Left lung (tissue), 10 donors: ENCODE results near the gene GPALPP1. TPM values are rescaled to one million over a fixed set of nuclear protein-coding genes. Genes with fewer than 3 reads are reported as not detected.

ENCODE experiments used
- ATAC-seq: fragments of 200-7000 bp; cut with Tn5 transposase; one replicate; pipeline ENCODE4 v1.9.1; 2020; ENCODE audit warnings: moderate library complexity
- DNase-seq, 4 donors: peaks; one replicate each; pipeline ENCODE4 v3.0.0-alpha.2; 2013 to 2020
- H3K27ac ChIP-seq, 2 donors: fragments of 200-600 bp; sonication (generic) in 1 of 2; one replicate each; pipeline versions ENCODE4 v1.5.0 to v1.8.0; 2020 to 2021
- H3K27me3 ChIP-seq, 2 donors: fragments of 200-600 bp; sonication (generic) in 1 of 2; one replicate each; pipeline versions ENCODE4 v1.5.0 to v1.8.0; 2020 to 2021
- H3K36me3 ChIP-seq, 2 donors: fragments of 200-600 bp; sonication (generic) in 1 of 2; one replicate each; pipeline versions ENCODE4 v1.5.0 to v1.8.0; 2020 to 2021
- H3K4me1 ChIP-seq, 2 donors: fragments of 200-600 bp; one replicate each; pipeline ENCODE4 v1.8.0; 2021
- H3K4me3 ChIP-seq, 2 donors: fragments of 200-600 bp; sonication (generic) in 1 of 2; one replicate each; pipeline versions ENCODE4 v1.5.0 to v1.8.0; 2020 to 2021; ENCODE audit warnings: mild to moderate bottlenecking in 1 of 2
- H3K9me3 ChIP-seq, 2 donors: fragments of 200-600 bp; sonication (generic) in 1 of 2; one replicate each; pipeline versions ENCODE4 v1.5.0 to v1.8.0; 2020 to 2021
- intact Hi-C, 2 donors: fragments of 100-400 bp; cut with DNase I; formaldehyde crosslinking; loops; one replicate each; pipeline versions ENCODE4 v1.11.2 to v1.14.2; 2022
- polyA plus RNA-seq, 6 donors: library from polyadenylated mRNA; unstranded; fragments of 120-200 nt; gene quantifications; one replicate each; pipeline ENCODE4 v1.2.1, GENCODE V29; 2013; ENCODE audit not compliant: insufficient read length in 6 of 6
- total RNA-seq, 2 donors: library from RNA; stranded (reverse); fragmentation: NEBNext Ultra II Directional; extraction: Animal tissue kit (Norgen Biotek cat#: 25700); gene quantifications; one replicate each; pipeline ENCODE4 v1.2.1, GENCODE V29; 2021
- TF ChIP-seq, protein P1 (sequence below), 2 donors: fragments of 200-600 bp; sonication (generic) in 1 of 2; IDR thresholded peaks; one replicate each; pipeline versions ENCODE4 v1.5.0 to v1.8.0; 2021; ENCODE audit warnings: antibody characterized with exemption in 2 of 2
- donor health status: DM: no; HTN: yes; CAD: no.
- donor health status: DM: no; HTN: no; CAD: no.

GPALPP1 gene
- total and polyA plus RNA-seq, 8 donors, result 16.3 to 65.9 (median 58.6) TPM

DNA sequence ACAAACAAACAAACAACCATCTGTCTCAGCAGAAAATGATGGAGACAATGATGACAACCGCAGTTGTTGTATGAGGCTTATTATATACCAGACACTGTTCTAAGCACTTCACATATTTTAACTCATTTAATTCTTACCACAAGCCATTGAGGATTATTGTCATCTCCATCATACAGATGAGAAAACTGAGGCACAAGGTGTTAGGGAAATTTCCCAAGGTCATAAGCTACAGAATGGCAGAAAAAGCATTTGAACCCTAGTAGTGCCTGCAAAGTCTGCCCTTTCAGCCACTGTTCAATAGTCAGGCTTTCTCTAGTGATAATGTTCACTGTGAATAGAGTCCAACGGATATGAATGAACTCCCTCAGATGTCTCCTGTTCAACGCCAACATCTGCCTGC, 60.1 kb downstream of the GPALPP1 start:
- Histone ChIP-seq H3K4me3 (no peak overlapping the region), H3K27me3 (no peaks in the 10 kb centered on the region), H3K36me3 (no peaks in the 10 kb centered on the region), H3K9me3 (no peaks in the 10 kb centered on the region), H3K27ac (no peak overlapping the region), H3K4me1 (peaks cover 0 to 16% of the 10 kb centered on the region in 2 donors)
- no peak for ATAC-seq
- no peak for DNase-seq
- intact Hi-C loops, result no loop called here
- TF ChIP-seq, protein P1, sequence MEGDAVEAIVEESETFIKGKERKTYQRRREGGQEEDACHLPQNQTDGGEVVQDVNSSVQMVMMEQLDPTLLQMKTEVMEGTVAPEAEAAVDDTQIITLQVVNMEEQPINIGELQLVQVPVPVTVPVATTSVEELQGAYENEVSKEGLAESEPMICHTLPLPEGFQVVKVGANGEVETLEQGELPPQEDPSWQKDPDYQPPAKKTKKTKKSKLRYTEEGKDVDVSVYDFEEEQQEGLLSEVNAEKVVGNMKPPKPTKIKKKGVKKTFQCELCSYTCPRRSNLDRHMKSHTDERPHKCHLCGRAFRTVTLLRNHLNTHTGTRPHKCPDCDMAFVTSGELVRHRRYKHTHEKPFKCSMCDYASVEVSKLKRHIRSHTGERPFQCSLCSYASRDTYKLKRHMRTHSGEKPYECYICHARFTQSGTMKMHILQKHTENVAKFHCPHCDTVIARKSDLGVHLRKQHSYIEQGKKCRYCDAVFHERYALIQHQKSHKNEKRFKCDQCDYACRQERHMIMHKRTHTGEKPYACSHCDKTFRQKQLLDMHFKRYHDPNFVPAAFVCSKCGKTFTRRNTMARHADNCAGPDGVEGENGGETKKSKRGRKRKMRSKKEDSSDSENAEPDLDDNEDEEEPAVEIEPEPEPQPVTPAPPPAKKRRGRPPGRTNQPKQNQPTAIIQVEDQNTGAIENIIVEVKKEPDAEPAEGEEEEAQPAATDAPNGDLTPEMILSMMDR (IDR thresholded peaks at IDR 0.05), result no peak

DNA sequence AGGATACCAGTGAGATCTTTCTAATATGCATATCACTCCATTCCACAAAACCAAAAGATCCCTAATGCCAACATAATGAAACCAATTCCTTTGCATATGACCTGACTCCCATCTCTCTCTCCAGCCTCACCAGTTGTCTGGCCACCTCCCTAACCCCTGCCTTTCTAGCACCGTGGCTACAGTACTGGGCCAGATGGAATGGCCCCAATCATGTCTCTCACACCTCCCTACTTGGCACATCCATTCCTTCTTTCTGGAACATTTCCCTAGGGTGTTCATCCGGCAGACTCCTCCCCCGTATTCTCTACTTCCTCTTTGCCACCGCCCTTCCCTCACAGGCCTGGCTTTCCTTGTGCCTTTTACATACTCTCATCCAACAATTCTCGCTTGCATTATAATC, 62.0 kb downstream of the GPALPP1 start:
- DNase-seq, result no peak
- intact Hi-C loops, result loop anchor here (5.0 to 10.0 kb wide), 2 partner anchors 253 to 256 kb away; no protein-coding TSS in a partner anchor
- TF ChIP-seq, protein P1 (IDR thresholded peaks at IDR 0.05), result no peak
- Histone ChIP-seq H3K4me3 (no peak overlapping the region), H3K27ac (no peak overlapping the region), H3K9me3 (no peaks in the 10 kb centered on the region), H3K27me3 (no peaks in the 10 kb centered on the region), H3K4me1 (peaks cover 0 to 16% of the 10 kb centered on the region in 2 donors), H3K36me3 (no peaks in the 10 kb centered on the region)
- ATAC-seq, result no peak

DNA sequence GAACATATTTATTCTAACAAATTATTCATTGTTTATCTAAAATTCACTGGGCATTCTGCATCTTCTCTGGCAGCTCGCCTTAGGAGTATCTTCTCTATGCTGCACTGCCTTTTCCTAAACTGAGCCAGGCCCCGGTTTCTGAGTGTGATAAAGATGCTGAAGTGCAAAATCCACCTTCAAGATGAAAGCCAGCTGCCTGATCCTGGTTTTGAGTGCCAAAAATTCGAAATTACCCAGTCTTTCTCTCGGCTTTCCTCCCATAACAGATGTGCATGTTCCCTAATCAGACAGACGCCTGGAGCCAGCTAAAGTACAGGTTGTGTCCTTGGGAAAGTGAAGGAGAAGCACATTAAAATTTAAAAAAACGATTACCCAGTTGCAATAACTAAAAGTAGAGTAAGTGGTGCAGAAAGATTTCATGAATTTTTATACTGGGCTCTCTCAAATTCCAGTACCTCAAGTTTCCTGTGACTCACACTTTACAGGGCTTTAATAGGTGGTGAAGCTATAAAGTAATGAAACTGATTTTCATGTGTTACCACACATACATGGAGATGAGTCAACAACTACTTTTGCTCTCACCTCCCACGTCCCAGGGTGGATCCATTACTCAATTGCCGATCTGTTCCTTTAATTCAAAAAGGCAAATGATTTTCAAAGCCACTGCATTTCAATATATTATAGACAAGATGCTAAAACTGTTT, 66.0 kb downstream of the GPALPP1 start:
- H3K27me3 ChIP-seq, result no peaks in the 10 kb centered on the region
- peak; percentile 72 for ATAC-seq
- no peak for DNase-seq
- no peaks in the 10 kb centered on the region for H3K36me3 ChIP-seq
- no peak overlapping the region for H3K4me3 ChIP-seq
- intact Hi-C loops, result loop anchor here in 1 of 2 donors (10.0 kb wide), 1 partner anchor 249 kb away; no protein-coding TSS in a partner anchor
- H3K9me3 ChIP-seq, result no peaks in the 10 kb centered on the region
- H3K4me1 ChIP-seq, result peaks cover 0 to 6% of the 10 kb centered on the region in 2 donors
- peak overlapping the region in 1 of 2 donors; percentile 16 for H3K27ac ChIP-seq
- TF ChIP-seq, protein P1 (IDR thresholded peaks at IDR 0.05), result no peak

DNA sequence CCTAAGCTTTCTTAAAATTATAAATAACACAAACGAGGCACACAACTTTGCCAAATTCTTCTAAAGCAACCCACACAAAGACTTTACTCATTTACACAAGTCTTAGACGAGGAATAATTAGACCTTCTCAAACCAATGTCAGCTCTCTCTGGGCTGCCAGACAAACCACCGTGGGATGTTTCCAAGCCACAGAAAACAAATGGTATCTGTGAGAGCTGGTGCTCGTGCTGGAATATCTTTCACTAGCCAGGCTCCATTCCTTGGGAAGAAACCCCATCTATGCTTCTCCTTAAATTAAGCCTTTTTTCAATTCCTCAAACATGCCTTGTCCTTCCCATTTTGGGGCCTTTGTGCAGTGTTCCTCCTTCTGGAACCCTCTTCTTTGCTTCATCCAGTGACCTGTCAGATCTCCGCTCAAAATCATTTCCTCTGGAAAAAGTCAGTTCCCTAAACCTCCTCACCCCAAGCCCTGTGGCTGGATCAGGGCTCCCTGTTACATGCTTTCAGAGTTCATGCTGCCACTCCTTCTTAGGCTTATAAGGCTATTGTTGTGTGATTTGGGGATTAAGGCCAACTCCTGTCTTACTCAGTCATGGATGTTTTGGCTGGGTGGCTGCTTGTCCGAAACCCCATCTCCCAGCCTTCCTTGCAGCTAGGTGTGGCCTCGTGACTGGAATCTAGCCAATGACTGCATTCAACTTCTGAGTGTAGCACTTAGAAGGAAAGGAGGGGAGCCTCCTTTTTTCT, 66.7 kb downstream of the GPALPP1 start:
- intact Hi-C loops, result loop anchor here in 1 of 2 donors (10.0 kb wide), 1 partner anchor 249 kb away; no protein-coding TSS in a partner anchor
- ATAC-seq (peak; percentile 56), DNase-seq (peak in 1 of 4 donors; percentile 40)
- H3K4me1 ChIP-seq, result peaks cover 0 to 6% of the 10 kb centered on the region in 2 donors
- no peaks in the 10 kb centered on the region for H3K9me3 ChIP-seq
- no peaks in the 10 kb centered on the region for H3K36me3 ChIP-seq
- TF ChIP-seq, protein P1 (IDR thresholded peaks at IDR 0.05), result no peak
- no peaks in the 10 kb centered on the region for H3K27me3 ChIP-seq
- peak overlapping the region in 1 of 2 donors; percentile 16 for H3K27ac ChIP-seq
- no peak overlapping the region for H3K4me3 ChIP-seq

DNA sequence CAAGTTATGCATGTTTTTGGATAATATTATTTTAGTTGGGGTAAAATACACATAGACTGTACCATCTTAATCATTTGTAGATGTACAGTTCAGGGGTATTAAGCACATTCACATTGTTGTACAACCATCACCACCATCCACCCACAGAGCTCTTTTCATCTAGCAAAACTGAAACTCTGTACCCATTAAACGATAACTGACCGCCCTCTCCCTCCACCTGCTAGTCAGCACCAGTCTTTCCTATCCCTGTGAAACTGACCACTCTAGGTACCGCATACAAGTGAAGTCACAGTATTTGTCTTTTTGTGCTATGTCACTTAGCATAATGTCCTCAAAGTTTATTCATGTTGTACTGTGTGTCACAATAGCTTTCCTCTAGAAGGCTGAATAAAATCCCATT, 70.7 kb downstream of the GPALPP1 start:
- ATAC-seq (no peak), DNase-seq (no peak)
- no peaks in the 10 kb centered on the region for H3K9me3 ChIP-seq
- TF ChIP-seq, protein P1 (IDR thresholded peaks at IDR 0.05), result no peak
- intact Hi-C loops, result no loop called here
- no peaks in the 10 kb centered on the region for H3K4me1 ChIP-seq
- H3K27me3 ChIP-seq, result no peaks in the 10 kb centered on the region
- no peak overlapping the region for H3K27ac ChIP-seq
- no peaks in the 10 kb centered on the region for H3K36me3 ChIP-seq
- H3K4me3 ChIP-seq, result no peak overlapping the region
